ENCODE measurements around the gene TMTC2.

TMTC2 gene

GRCh38 chr12:82686168-82687020 lies at the start of gene TMTC2:
TSS of gene TMTC2 (plus strand) at chr12:82686906.
- peak; percentile 53 for DNase-seq

- DNase-seq, result no peak
Measured at GRCh38 chr12:82638324-82638723, 48.4 kb upstream of the TMTC2 start.

GRCh38 chr12:82644896-82645295 lies 41.8 kb upstream of the TMTC2 start:
- DNase-seq, result no peak

- DNase-seq, result no peak
Measured at GRCh38 chr12:82645414-82645813, 41.3 kb upstream of the TMTC2 start.

- no peak for DNase-seq
Measured at GRCh38 chr12:82647853-82648252, 38.9 kb upstream of the TMTC2 start.

GRCh38 chr12:82648259-82648909 lies 38.3 kb upstream of the TMTC2 start:
- DNase-seq, result no peak

GRCh38 chr12:82650627-82651337 lies 35.9 kb upstream of the TMTC2 start:
- DNase-seq, result no peak

GRCh38 chr12:82651489-82651888 lies 35.2 kb upstream of the TMTC2 start:
- no peak for DNase-seq

- DNase-seq, result no peak
Measured at GRCh38 chr12:82652071-82652470, 34.6 kb upstream of the TMTC2 start.

- DNase-seq, result no peak
Measured at GRCh38 chr12:82655751-82656150, 31.0 kb upstream of the TMTC2 start.

GRCh38 chr12:82659343-82660207 lies 27.1 kb upstream of the TMTC2 start:
- no peak for DNase-seq

GRCh38 chr12:82660541-82661325 lies 26.0 kb upstream of the TMTC2 start:
- DNase-seq, result no peak

- no peak for DNase-seq
Measured at GRCh38 chr12:82663893-82664292, 22.8 kb upstream of the TMTC2 start.

- DNase-seq, result no peak
Measured at GRCh38 chr12:82665142-82665923, 21.4 kb upstream of the TMTC2 start.

GRCh38 chr12:82666830-82667229 lies 19.9 kb upstream of the TMTC2 start:
- no peak for DNase-seq

- DNase-seq, result no peak
Measured at GRCh38 chr12:82671673-82672195, 15.0 kb upstream of the TMTC2 start.

- DNase-seq, result no peak
Measured at GRCh38 chr12:82672811-82673495, 13.8 kb upstream of the TMTC2 start.

- no peak for DNase-seq
Measured at GRCh38 chr12:82673698-82674097, 13.0 kb upstream of the TMTC2 start.

GRCh38 chr12:82675246-82675645 lies 11.5 kb upstream of the TMTC2 start:
- DNase-seq, result no peak

- no peak for DNase-seq
Measured at GRCh38 chr12:82682326-82682725, 4.4 kb upstream of the TMTC2 start.

Measured in GDM1 (cell line).